ENCODE data around the gene CNOT9.

DNA sequence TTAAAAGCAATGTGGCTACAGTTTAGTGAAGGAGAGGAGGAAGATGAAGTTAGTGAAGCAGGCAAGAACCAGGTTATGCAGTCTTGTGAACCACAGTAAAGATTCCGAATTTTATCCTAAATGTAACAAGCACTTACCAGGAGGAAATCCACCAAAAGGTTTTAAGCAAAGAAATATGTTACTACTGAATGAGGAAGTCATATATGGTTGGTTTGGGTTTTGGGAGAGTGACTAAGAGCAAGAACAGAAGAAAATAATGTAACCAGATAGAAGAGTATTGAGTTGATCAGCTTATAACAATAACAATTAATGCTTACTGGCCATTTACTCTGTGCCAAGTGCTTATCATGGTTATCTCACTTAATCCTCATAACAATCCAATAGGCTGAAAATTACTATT, 2.3 kb upstream of the CNOT9 start:
- TF ChIP-seq EZH2 (IDR thresholded peaks at IDR 0.05) (no peak), POLR2AphosphoS5 (IDR thresholded peaks at IDR 0.05; ENCODE audit: borderline replicate concordance, low read depth, low read length) (no peak), FOXP2 (optimal IDR thresholded peaks at IDR 0.05; ENCODE audit: control extremely low read depth, extremely low read length, insufficient read depth) (no peak)
